HG03469 (cell line): Measurements from ENCODE around the gene CRB2.
"Not testable (repeated sequence)": the region's sequence is repeated elsewhere in the genome, so short reads cannot be mapped to it uniquely, and the experiment has no call there.

Source experiments
- ATAC-seq: cut with Tn5 transposase; IDR thresholded peaks from one replicate; pipeline ENCODE4 v1.9.1; 2021; ENCODE audit warnings: mild to moderate bottlenecking, moderate library complexity, moderate number of reproducible peaks; ENCODE audit not compliant: unreplicated experiment

CRB2 gene

GRCh38 chr9:123327697-123328100 lies 28.3 kb upstream of the CRB2 start:
- no peak for ATAC-seq

- no peak for ATAC-seq
Measured at GRCh38 chr9:123329329-123329955, 26.6 kb upstream of the CRB2 start.

DNA sequence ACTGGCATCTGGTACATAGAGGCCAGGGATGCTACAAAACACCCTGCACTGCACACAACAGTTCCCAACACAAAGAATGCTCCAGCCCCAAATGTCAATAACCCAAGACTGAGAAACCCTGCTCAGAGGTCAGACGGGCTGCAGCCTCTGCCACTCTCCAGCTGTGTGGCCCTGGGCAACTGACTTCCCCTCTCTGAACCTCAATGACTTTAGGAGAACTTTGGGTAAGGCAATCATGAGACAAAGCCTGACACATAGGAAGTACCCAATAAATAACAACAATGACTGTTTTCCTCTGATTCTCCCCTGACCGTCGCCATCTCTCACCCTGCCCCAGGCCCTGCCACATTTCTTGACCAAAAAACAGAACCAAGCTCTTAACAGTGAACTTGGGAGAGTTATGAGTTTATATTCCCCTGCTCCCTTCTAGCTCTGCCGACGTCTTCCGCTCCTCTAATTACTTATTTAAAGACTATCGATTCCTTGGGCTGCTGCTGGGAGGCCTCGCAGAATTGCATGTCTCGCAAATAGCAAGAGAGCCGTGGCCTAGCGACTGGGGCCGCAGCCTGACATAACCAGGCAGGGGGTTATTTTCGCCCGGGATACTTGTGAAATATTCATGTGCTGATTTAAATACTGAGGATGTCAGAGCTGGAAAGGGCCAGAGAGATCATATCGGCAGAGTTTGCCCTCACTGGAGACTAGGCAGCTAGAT lies 24.5 kb upstream of the CRB2 start:
- ATAC-seq = no peak

GRCh38 chr9:123333058-123333669 lies 22.8 kb upstream of the CRB2 start:
- ATAC-seq = not testable (repeated sequence)

DNA sequence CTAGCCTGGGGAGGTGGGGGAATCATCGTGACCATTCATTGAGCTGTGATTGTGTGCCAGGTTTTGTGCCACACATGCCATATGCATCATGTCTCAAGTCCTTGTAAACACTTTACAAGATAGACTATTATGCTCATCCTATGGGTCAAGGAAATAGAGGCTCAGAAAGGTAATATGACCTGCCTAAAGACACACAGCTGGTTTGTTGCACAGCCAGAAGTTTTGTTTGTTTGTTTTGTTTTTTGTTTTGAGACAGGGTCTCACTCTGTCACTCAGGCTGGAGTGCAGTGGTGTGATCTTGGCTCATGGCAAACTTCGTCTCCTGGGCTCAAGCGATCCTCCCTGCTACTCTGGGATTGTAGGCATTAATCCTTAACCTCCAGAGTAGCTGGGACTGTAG lies 21.4 kb upstream of the CRB2 start:
- no peak for ATAC-seq

DNA sequence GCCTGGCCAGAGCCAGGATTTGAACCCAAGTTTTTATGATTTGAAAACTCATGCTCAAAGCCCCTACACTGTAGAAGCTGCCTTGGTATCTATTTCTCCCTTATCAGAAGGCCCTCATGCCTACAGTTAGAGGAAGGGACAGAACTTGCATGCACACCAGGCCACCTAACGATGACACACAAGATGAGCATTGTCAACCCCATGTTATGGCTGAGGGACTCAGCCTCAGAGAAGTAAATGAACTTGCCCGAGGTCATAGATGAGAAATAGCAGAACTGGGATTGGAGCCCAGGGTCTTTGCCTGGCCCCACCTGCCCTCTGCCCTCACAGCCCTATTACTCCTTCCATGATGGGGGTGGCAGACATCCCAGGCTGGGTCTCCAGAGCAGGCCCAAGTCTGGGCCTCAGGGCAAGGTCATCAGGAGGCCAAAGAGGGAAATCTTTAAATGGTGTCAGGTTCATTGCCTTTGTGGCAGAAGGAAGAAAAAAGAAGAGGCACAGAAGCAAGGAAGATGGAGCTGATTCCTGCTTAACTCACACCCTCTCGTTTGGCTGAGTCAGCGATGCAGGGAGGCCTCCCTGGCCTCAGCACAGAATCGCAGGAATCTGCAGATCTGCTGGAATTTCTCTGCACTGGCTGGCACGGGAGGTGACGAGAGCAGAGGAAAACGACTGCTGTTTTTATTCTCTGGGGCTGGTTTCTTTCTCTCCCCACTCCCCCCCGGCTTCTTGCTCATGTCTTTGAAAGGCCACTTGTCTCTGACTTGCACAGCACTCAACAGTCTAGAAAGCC lies 20.6 kb upstream of the CRB2 start:
- no peak for ATAC-seq

DNA sequence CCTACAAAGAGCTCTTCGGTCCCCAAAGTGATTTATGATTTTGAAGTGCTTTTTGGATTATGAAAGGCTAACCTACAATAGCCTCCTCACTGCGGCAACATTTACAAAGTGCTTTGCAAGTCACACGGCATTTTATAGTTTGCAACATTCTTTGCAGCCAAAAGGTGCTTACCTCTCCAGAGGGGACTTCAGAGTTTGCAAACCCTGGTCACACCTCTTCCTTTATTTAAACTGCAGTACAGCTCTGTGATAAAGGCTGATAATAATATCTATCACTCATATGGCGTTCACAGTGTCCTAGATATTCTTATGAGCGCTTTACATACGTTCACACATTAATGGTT lies 20.0 kb upstream of the CRB2 start:
- no peak for ATAC-seq

DNA sequence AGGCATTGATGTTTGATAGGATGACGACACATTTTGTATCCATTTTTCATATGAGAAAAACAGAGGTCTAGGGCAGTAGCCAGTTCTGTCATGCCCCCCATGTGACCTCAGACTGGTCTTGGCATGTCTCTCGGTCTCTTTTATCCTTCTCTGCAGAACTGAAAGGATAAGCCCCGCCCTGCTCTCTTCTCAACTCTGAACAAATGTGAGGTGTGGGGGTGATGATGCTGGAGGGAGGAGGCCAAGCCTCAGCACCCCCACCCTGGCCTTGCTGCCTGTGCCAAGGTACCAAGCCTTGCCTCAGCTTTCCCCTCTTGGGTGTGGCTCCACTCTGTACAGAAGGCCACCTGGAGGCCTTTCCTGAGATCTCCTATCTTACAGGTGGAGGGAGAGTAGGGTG lies 19.5 kb upstream of the CRB2 start:
- no peak for ATAC-seq

GRCh38 chr9:123336959-123337358 lies 19.0 kb upstream of the CRB2 start:
- ATAC-seq = no peak

DNA sequence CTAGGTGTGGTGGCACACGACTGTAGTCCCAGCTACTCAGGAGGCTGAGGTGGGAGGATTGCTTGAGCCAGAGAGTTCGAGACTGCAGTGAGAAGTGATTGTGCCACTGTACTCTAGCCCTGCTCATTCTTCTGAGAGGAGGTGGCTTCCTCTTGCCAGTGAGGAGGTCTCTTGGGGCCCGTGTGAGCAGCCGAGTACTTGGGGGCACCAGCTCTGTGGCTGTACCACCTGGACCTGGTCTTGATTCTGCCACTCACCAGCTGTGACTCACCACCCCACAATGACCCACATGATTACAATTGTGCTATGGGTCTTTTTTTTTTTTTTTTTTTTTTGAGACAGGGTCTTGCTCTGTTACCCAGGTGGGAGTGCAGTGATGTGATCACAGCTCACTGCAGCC lies 18.0 kb upstream of the CRB2 start:
- ATAC-seq = no peak

DNA sequence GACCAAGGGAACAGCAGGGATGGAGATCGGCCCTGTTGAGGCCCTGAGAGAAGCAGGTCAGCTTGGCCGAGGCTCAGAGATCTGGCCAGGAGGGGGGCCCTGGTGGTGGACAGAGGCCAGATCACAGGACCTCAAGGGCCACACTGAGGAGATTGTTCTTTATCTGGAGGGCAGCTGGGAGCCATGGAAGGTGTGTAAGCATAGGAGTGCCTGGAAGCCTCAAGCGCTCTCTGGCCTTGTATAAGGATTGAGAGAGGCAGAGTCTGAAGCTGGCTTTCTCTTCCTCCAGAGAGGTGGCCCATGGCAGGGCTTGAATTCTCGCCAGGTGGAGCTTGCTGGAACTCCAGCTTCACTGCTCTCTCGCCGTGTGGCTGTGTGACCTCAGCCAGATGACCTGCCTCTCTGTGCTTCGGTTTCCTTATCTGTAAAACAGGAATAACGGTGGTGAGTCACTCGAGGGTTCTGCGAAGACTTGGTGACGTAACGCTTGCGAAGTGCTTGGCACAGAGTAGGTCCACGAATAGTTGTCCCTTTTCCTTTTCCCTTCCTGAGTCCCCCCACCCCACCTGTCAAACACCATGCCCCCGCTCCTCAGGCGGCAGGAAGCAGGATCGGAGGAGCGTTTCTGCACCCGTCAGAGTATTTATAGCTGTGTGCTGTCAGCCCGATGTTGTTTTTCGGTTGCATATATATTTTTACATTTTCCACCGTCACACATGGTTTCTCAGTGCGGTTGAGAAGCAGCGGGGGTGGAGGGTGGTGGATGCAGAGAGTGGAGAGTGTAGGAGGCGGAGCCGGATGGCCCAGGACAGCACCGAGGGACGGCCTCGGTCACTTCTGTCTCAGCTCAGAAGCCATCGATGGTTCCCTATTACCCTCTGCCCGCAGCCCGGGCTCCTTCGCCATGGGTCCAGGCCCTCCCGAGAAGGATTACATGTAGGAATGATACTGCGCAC lies 17.0 kb upstream of the CRB2 start:
- peak; percentile 45 for ATAC-seq

DNA sequence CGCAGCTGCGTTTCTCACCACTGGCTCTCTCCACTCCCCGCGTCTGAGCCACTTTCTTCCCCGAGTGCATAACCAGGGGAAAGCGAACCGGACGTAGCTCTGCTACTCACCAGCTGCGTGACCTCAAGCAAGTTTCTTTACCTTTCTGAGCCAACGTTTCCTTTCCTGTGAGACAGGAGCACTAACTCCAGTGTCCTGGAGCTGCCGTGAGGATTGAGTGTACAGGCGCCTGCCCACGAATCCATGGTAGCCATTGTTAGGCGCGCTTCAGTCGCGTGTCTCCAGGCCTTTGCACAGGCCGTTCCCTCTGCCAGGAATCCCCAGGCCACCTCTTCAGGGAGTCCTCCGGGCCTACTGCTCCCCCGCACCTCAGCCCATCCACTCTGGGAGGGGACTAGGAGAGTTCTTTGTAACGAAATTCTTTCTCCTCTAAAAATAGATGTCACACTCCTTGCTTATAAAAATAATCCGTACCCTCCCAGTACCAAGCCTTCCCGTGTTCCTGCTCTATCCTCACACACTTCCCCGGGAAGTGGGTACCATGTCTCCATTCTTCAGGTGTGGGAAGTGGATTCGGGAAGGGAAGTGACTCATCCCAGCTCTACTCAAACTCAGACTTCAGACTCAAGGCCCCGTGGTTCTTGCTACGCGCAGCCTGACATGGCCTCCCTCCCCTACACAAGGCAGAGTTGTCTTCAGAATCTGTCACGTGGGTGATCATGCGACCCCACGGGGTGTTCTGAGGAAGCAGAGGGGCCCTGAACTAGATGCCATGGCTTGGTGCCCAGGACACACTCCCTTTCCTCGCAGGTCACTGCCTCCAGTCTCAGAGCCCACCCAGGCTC lies 16.1 kb upstream of the CRB2 start:
- peak; percentile 26 for ATAC-seq

DNA sequence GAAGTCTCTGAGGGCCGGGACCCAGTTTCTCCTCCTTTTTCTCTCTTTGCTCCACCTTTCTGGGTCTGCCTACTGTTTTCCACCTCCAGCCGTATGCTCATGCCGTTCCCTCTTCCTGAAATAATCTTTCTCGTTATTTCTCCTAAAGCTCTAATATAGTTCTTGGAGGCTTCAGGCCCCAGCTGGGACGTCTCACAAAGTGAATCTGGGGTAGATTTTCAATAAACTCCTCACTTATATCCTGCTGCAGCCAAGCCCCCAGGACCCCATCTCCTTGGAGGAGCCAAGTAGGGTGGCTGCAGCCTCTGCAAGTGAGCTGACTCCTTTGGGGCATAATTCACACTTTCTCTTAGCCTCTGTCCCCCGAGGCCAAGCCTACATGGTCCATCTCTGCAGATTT lies 14.2 kb upstream of the CRB2 start:
- ATAC-seq = no peak

DNA sequence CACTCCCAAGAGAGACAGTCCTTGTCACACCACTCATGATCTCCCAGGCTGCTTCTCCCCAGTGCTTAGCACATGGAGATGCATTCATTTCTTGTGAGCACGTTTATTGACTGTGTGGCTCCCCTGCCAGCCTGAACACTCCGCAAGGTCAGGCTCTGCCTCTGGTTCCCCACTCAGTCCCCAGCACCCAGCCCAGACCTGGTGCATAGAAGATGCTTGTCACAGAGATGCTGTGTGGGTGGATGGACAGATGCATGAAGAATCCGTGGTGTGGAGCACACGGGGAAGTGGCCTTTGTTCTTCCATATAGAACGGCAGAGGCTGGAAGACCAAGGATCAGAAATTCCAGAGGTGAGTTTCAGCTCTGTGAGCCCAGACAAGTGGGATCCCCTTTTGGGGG lies 13.8 kb upstream of the CRB2 start:
- ATAC-seq = no peak

- ATAC-seq = peak; percentile 22
Measured at GRCh38 chr9:123343443-123344191, 12.4 kb upstream of the CRB2 start.

- no peak for ATAC-seq
Measured at GRCh38 chr9:123344192-123344949, 11.6 kb upstream of the CRB2 start.

- no peak for ATAC-seq
Measured at GRCh38 chr9:123345567-123345955, 10.4 kb upstream of the CRB2 start.

DNA sequence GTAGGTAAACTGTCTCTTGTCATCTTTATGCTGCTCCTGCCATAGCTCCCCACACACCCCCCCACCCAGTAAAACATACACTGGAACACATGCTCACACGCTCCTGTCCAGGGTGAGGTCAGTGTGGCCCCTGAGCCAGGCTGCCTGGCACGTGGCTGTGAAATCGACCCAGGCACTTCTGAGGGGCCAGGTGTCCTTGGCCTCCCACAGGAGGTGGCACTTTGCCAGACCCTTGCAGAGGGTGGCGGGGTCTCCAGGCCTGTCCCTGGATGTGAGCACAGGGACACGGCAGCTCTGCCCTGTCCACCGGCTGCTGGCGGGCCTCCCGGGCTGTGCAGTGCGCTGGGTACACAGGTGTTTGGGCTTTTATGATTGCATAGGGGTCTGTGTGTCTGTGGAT lies 10.0 kb upstream of the CRB2 start:
- ATAC-seq = no peak
